Measurements from ENCODE around the gene ARAP1. TPM values are rescaled to one million over a fixed set of nuclear protein-coding genes. Genes with fewer than 3 reads are reported as not detected.

ARAP1 gene
- polyA plus RNA-seq, 1 donor (not counting 4 experiments of a cell fraction or from before 2014, with no cell fraction given) = 32.8 TPM

DNA sequence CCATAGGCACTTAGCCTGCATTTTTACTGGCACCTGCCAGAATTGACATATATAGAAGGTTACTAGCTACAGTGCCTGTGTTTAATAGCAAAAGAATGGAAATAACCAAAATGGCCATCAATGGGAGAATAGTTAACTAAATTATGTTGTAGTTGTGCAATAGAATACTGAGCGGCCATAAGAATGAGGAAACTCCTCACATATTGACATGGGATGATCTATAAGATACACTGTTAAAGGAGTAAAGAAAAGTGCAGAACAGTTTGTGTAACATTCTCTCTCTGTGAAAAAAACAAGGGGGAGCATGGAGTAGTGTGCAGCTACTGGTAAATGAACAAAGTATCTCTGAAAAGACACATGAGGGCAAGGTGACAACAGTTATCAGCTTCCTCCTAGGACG is 21.5 kb downstream of the ARAP1 start:
- FAIRE-seq = no peak
- no peak overlapping the region for H3K9ac ChIP-seq (ENCODE audit: control insufficient read depth, extremely low read depth, insufficient read depth, low read length)

GRCh38 chr11:72730243-72730642 is 22.0 kb downstream of the ARAP1 start:
- Histone ChIP-seq H3K36me3 (ENCODE audit: control insufficient read depth in 2 of 2, extremely low read depth in 1 of 2, insufficient read depth in 2 of 2, low read length in 2 of 2) (peaks cover 3 to 5% of the 10 kb centered on the region in 2 experiments), H3K9me3 (ENCODE audit: control insufficient read depth, low read depth, low read length) (no peaks in the 10 kb centered on the region), H3K9me1 (ENCODE audit: control insufficient read depth, extremely low read depth, insufficient read depth, low read length) (no peaks in the 10 kb centered on the region), H3K79me2 (ENCODE audit: control insufficient read depth, insufficient read depth, low read length) (peaks cover 5% of the 10 kb centered on the region), H2AFZ (ENCODE audit: control insufficient read depth, low read length) (no peak overlapping the region), H3K9ac (ENCODE audit: control insufficient read depth, extremely low read depth, insufficient read depth, low read length) (no peak overlapping the region), H3K4me1 (ENCODE audit: control insufficient read depth, extremely low read depth, insufficient read depth, low read length) (peaks cover 4% of the 10 kb centered on the region), H4K20me1 (ENCODE audit: control insufficient read depth, extremely low read depth, insufficient read depth, low read length) (no peaks in the 10 kb centered on the region), H3K4me2 (ENCODE audit: control insufficient read depth, extremely low read depth, insufficient read depth, low read depth, low read length) (no peak overlapping the region), H3K4me3 (ENCODE audit: control insufficient read depth in 2 of 3, extremely low read depth in 1 of 3, insufficient read depth in 2 of 3, low read depth in 1 of 3, low read length in 3 of 3) (no peak overlapping the region), H3K27me3 (ENCODE audit: control insufficient read depth, extremely low read depth, insufficient read depth, low read length) (no peaks in the 10 kb centered on the region), H3K27ac (ENCODE audit: control insufficient read depth, insufficient read depth, low read length) (no peak overlapping the region)
- DNase-seq (ENCODE audit: low read depth, low spot score) = no peak
- FAIRE-seq = no peak
- TF ChIP-seq EZH2 (IDR thresholded peaks at IDR 0.05; ENCODE audit: low read length) (no peak), CTCF (optimal IDR thresholded peaks at IDR 0.05 in 1 of 3, IDR thresholded peaks at IDR 0.05 in 1 of 3, conservative IDR thresholded peaks at IDR 0.05 in 1 of 3; ENCODE audit: extremely low read depth in 1 of 3, insufficient read depth in 2 of 3, low read length in 3 of 3) (no peak)
- dilution Hi-C loops (cut with MboI; ENCODE audit: extremely low pct_ligation_motif_present, low sequenced_read_pairs) = no loop called here

More for the DNA sequence above, 21.5 kb downstream of the ARAP1 start:
- H3K4me1 ChIP-seq (ENCODE audit: control insufficient read depth, extremely low read depth, insufficient read depth, low read length) = peaks cover 8% of the 10 kb centered on the region
- no peak overlapping the region for H3K4me3 ChIP-seq (ENCODE audit: control insufficient read depth in 2 of 3, extremely low read depth in 1 of 3, insufficient read depth in 2 of 3, low read depth in 1 of 3, low read length in 3 of 3)
- H3K9me1 ChIP-seq (ENCODE audit: control insufficient read depth, extremely low read depth, insufficient read depth, low read length) = peaks cover 3% of the 10 kb centered on the region
- H3K36me3 ChIP-seq (ENCODE audit: control insufficient read depth in 2 of 2, extremely low read depth in 1 of 2, insufficient read depth in 2 of 2, low read length in 2 of 2) = peaks cover 3 to 5% of the 10 kb centered on the region in 2 experiments
- peaks cover 7% of the 10 kb centered on the region for H3K79me2 ChIP-seq (ENCODE audit: control insufficient read depth, insufficient read depth, low read length)
- no peaks in the 10 kb centered on the region for H3K27me3 ChIP-seq (ENCODE audit: control insufficient read depth, extremely low read depth, insufficient read depth, low read length)
- H3K27ac ChIP-seq (ENCODE audit: control insufficient read depth, insufficient read depth, low read length) = no peak overlapping the region
- no peaks in the 10 kb centered on the region for H3K9me3 ChIP-seq (ENCODE audit: control insufficient read depth, low read depth, low read length)
- TF ChIP-seq CTCF (optimal IDR thresholded peaks at IDR 0.05 in 1 of 3, IDR thresholded peaks at IDR 0.05 in 1 of 3, conservative IDR thresholded peaks at IDR 0.05 in 1 of 3; ENCODE audit: extremely low read depth in 1 of 3, insufficient read depth in 2 of 3, low read length in 3 of 3) (no peak), EZH2 (IDR thresholded peaks at IDR 0.05; ENCODE audit: low read length) (no peak)
- dilution Hi-C loops (cut with MboI; ENCODE audit: extremely low pct_ligation_motif_present, low sequenced_read_pairs) = no loop called here
- DNase-seq (ENCODE audit: low read depth, low spot score) = no peak
- H4K20me1 ChIP-seq (ENCODE audit: control insufficient read depth, extremely low read depth, insufficient read depth, low read length) = no peaks in the 10 kb centered on the region
- no peak overlapping the region for H3K4me2 ChIP-seq (ENCODE audit: control insufficient read depth, extremely low read depth, insufficient read depth, low read depth, low read length)
- H2AFZ ChIP-seq (ENCODE audit: control insufficient read depth, low read length) = no peak overlapping the region
